Measurements from ENCODE around the gene LRP1. TPM values are rescaled to one million over a fixed set of nuclear protein-coding genes. Genes with fewer than 3 reads are reported as not detected.

The LRP1 gene
- total and polyA plus RNA-seq, 2 of the 13 experiments (the other 11 are each of a cell fraction or from before 2014, with no cell fraction given), result 14.7 to 30.8 TPM

DNA sequence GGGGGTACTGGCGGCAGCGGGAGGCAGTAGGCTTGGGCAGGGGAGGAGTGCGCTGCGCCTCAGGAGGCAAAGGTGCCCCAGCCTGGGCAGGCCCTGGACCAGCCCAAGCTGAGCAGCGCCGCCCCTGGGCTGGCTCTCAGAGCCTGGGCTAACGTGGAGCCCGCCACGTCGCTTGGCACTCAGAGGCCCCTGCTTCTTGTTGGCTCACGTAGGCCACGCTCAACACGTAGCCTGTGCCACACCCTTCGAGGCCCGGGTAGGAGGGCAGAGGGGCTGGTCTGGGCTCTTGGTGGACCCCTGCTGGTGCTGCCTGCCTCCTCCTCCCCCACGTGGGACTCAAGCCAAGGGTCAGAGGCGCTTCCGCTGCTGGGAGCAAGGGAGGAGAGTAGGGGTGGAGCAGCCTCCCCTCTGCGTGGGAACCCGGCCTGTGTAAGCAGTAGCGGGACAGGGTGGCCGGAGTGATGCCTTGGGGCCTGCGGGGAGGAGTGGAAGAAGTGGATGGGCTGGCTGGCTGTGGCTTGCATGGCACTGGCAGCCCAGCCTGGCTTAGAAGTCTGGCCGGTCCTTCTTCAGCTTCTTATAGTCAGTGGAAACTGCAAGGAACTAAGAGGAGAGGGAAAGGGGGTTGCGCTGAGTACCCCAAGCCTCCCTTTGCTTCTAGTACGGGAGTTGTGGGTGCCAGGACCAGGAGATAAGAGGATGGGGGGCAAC is 106.9 kb downstream of the LRP1 start (continued):
- TF ChIP-seq ZNF34 (CRISPR knock-in tag; IDR thresholded peaks at IDR 0.05; ENCODE audit: borderline replicate concordance) (no peak), GFI1 (CRISPR knock-in tag; IDR thresholded peaks at IDR 0.05; ENCODE audit: borderline replicate concordance) (no peak), ZNF296 (CRISPR knock-in tag; conservative IDR thresholded peaks at IDR 0.05) (no peak), RFX1 (IDR thresholded peaks at IDR 0.05) (no peak), HNF4G (IDR thresholded peaks at IDR 0.05; ENCODE audit: borderline replicate concordance, low read depth, low read length) (no peak), HNF4G (CRISPR knock-in tag; IDR thresholded peaks at IDR 0.05; ENCODE audit: borderline replicate concordance, low read depth) (no peak), MYC (CRISPR knock-in tag; IDR thresholded peaks at IDR 0.05; ENCODE audit: borderline replicate concordance) (peak; percentile 39; the same call in 1 of the 2 replicates), ZNF878 (CRISPR knock-in tag; IDR thresholded peaks at IDR 0.05) (no peak), ATF7 (IDR thresholded peaks at IDR 0.05) (no peak), ATF7 (CRISPR knock-in tag; IDR thresholded peaks at IDR 0.05) (no peak), ARNTL (CRISPR knock-in tag; IDR thresholded peaks at IDR 0.05) (no peak), MAFG (CRISPR knock-in tag; IDR thresholded peaks at IDR 0.05) (no peak)
- TF ChIP-seq, protein P1, sequence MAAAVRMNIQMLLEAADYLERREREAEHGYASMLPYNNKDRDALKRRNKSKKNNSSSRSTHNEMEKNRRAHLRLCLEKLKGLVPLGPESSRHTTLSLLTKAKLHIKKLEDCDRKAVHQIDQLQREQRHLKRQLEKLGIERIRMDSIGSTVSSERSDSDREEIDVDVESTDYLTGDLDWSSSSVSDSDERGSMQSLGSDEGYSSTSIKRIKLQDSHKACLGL (CRISPR knock-in tag; IDR thresholded peaks at IDR 0.05), result 0 out of 2 replicates have a peak, but pooled peaks have one; percentile 35
- TF ChIP-seq, protein P2, sequence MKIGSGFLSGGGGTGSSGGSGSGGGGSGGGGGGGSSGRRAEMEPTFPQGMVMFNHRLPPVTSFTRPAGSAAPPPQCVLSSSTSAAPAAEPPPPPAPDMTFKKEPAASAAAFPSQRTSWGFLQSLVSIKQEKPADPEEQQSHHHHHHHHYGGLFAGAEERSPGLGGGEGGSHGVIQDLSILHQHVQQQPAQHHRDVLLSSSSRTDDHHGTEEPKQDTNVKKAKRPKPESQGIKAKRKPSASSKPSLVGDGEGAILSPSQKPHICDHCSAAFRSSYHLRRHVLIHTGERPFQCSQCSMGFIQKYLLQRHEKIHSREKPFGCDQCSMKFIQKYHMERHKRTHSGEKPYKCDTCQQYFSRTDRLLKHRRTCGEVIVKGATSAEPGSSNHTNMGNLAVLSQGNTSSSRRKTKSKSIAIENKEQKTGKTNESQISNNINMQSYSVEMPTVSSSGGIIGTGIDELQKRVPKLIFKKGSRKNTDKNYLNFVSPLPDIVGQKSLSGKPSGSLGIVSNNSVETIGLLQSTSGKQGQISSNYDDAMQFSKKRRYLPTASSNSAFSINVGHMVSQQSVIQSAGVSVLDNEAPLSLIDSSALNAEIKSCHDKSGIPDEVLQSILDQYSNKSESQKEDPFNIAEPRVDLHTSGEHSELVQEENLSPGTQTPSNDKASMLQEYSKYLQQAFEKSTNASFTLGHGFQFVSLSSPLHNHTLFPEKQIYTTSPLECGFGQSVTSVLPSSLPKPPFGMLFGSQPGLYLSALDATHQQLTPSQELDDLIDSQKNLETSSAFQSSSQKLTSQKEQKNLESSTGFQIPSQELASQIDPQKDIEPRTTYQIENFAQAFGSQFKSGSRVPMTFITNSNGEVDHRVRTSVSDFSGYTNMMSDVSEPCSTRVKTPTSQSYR (CRISPR knock-in tag; IDR thresholded peaks at IDR 0.05; ENCODE audit: borderline replicate concordance), result peak; percentile 80; the same call in 1 of the 2 replicates
- TF ChIP-seq, protein P3, sequence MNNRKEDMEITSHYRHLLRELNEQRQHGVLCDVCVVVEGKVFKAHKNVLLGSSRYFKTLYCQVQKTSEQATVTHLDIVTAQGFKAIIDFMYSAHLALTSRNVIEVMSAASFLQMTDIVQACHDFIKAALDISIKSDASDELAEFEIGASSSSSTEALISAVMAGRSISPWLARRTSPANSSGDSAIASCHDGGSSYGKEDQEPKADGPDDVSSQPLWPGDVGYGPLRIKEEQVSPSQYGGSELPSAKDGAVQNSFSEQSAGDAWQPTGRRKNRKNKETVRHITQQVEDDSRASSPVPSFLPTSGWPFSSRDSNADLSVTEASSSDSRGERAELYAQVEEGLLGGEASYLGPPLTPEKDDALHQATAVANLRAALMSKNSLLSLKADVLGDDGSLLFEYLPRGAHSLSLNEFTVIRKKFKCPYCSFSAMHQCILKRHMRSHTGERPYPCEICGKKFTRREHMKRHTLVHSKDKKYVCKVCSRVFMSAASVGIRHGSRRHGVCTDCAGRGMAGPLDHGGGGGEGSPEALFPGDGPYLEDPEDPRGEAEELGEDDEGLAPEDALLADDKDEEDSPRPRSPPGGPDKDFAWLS (CRISPR knock-in tag; IDR thresholded peaks at IDR 0.05; ENCODE audit: borderline replicate concordance), result no peak
- TF ChIP-seq, protein P4, sequence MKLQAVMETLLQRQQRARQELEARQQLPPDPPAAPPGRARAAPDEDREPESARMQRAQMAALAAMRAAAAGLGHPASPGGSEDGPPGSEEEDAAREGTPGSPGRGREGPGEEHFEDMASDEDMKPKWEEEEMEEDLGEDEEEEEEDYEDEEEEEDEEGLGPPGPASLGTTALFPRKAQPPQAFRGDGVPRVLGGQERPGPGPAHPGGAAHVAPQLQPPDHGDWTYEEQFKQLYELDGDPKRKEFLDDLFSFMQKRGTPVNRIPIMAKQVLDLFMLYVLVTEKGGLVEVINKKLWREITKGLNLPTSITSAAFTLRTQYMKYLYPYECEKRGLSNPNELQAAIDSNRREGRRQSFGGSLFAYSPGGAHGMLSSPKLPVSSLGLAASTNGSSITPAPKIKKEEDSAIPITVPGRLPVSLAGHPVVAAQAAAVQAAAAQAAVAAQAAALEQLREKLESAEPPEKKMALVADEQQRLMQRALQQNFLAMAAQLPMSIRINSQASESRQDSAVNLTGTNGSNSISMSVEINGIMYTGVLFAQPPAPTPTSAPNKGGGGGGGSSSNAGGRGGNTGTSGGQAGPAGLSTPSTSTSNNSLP (IDR thresholded peaks at IDR 0.05; ENCODE audit: low read depth, low read length), result no peak
- TF ChIP-seq, protein P5, sequence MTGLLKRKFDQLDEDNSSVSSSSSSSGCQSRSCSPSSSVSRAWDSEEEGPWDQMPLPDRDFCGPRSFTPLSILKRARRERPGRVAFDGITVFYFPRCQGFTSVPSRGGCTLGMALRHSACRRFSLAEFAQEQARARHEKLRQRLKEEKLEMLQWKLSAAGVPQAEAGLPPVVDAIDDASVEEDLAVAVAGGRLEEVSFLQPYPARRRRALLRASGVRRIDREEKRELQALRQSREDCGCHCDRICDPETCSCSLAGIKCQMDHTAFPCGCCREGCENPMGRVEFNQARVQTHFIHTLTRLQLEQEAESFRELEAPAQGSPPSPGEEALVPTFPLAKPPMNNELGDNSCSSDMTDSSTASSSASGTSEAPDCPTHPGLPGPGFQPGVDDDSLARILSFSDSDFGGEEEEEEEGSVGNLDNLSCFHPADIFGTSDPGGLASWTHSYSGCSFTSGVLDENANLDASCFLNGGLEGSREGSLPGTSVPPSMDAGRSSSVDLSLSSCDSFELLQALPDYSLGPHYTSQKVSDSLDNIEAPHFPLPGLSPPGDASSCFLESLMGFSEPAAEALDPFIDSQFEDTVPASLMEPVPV (CRISPR knock-in tag; IDR thresholded peaks at IDR 0.05), result no peak
- TF ChIP-seq, protein P6, sequence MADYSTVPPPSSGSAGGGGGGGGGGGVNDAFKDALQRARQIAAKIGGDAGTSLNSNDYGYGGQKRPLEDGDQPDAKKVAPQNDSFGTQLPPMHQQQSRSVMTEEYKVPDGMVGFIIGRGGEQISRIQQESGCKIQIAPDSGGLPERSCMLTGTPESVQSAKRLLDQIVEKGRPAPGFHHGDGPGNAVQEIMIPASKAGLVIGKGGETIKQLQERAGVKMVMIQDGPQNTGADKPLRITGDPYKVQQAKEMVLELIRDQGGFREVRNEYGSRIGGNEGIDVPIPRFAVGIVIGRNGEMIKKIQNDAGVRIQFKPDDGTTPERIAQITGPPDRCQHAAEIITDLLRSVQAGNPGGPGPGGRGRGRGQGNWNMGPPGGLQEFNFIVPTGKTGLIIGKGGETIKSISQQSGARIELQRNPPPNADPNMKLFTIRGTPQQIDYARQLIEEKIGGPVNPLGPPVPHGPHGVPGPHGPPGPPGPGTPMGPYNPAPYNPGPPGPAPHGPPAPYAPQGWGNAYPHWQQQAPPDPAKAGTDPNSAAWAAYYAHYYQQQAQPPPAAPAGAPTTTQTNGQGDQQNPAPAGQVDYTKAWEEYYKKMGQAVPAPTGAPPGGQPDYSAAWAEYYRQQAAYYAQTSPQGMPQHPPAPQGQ (CRISPR knock-in tag; IDR thresholded peaks at IDR 0.05; ENCODE audit: borderline replicate concordance), result no peak

All from HepG2 (cell line).